GM18861 (cell line): Measurements from ENCODE around the gene ADM5.
A peak's percentile ranks its signal among the peaks of the same experiment; 100 is the strongest.

Source experiments
- ATAC-seq: cut with Tn5 transposase; IDR thresholded peaks from one replicate; pipeline ENCODE4 v1.9.1; 2021; ENCODE audit not compliant: unreplicated experiment

The ADM5 gene

DNA sequence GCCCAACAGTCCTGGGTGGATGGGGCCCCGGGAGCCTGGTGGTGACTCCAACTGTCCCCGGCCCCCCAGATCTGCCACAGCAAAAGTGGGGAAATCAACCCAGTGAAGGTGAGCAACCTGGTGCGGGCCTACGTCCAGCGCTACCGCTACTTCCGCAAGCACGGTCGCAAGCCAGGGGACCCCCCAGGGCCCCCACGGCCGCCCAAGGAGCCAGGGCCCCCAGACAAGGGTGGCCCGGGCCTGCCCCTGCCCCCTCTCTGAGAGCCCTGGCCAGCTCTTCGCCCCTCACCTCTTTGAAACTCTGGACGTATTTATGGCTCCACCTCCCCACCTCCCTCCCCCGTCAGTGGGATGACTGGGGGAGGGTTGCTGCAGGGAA is 31.3 kb upstream of the ADM5 start:
- ATAC-seq = no peak

- no peak for ATAC-seq
Measured at GRCh38 chr19:49658566-49659442, 30.6 kb upstream of the ADM5 start.

DNA sequence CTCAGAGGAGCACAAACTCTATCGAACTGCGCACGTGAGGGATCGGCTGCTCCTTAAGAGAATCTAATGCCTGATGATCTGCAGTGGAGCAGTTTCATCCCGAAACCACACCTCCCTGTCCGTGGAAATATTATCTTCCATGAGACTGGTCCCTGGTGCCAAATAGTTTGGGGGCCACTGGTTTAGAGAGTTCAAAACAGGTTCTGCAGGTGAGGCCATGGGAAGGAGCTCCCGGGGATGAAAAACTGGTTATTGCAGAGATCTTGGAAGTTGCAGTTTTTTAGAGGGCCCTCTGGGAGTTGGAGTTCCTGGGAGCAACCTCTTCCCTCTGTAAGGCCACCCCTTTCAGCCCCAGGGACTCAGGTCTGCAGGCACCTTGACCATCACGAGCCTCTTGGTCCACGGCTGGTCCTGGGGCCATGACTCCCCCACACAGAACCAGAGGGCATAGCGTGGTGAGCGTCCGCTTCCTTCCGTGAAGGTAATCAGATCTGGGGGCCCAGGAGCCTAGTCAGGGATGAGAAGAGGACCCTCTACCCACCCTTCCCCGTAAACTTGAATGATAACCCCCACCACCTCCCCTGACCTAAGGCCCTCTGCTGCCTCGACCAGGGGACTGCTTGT is 28.9 kb upstream of the ADM5 start:
- no peak for ATAC-seq

GRCh38 chr19:49662011-49662410 is 27.4 kb upstream of the ADM5 start:
- no peak for ATAC-seq

GRCh38 chr19:49663224-49663623 is 26.2 kb upstream of the ADM5 start:
- no peak for ATAC-seq

DNA sequence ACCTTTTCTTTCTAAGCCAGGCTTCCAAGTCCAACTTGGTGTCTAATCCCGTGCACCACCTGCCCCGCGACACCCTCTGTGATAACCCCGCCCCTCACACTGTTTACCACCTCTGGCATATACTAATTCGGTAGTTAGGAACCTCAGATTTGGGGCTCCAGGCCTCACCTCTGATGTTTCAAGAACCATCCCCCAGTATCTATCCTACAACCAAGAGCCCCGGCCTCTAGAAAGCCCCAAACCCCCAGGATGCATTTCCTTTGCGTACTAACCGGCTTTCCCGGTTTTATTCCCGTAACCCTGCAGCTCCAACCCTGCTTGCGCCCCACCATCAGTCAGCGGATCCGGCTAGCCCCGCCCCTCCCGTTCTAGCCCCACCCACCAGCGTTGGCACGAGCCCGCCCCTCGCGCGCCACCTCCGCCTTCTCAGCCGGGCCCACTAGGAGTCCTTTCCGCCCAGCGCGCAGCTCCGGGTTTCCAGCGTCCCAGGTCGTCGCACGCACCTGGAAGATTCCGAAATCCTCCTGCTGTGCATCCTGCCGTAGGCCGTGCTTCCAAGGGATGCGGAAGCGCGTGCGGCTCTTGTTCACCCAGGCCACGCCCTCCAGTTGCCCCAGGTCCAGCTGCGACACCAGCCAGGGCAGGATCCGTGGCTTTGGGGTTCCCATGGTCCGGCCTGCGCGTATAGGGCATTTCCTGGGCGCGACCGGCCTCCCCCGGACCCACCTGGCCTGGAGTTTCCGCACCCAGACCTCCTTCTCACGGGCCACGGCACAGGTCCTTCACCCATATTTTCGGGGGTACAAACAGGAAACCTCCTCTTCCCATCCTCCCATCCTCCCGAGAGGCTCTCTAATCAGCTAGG is 25.0 kb upstream of the ADM5 start:
- no peak for ATAC-seq

DNA sequence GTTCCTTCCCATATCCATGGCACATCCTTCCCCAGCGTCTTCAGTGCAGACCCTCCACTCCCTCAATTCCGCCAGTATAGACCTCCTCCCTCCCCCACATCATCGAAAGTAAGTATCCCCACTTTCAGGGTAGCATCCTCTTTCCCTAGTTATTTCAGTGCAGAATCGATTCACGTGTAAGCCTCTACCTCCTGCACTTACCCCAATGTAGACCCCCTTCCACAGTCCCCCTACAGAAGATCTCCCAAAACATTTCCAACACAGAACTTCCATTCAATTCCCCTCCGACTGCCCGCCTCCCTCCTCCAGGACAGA is 24.4 kb upstream of the ADM5 start:
- ATAC-seq = no peak

- ATAC-seq = peak; percentile 84
Measured at GRCh38 chr19:49665351-49666119, 23.9 kb upstream of the ADM5 start, which contains the start of the genes BCL2L12 and IRF3. BCL2L12 (plus strand) TSS chr19:49665933; CDS start chr19:49666693, 760 bp downstream. IRF3 (minus strand) TSS chr19:49665857; CDS start chr19:49664838, 1,019 bp downstream.

- ATAC-seq = no peak
Measured at GRCh38 chr19:49666120-49666444, 23.3 kb upstream of the ADM5 start.

GRCh38 chr19:49667473-49667872 is 21.9 kb upstream of the ADM5 start:
- no peak for ATAC-seq

- ATAC-seq = no peak
Measured at GRCh38 chr19:49669516-49669915, 19.9 kb upstream of the ADM5 start.

DNA sequence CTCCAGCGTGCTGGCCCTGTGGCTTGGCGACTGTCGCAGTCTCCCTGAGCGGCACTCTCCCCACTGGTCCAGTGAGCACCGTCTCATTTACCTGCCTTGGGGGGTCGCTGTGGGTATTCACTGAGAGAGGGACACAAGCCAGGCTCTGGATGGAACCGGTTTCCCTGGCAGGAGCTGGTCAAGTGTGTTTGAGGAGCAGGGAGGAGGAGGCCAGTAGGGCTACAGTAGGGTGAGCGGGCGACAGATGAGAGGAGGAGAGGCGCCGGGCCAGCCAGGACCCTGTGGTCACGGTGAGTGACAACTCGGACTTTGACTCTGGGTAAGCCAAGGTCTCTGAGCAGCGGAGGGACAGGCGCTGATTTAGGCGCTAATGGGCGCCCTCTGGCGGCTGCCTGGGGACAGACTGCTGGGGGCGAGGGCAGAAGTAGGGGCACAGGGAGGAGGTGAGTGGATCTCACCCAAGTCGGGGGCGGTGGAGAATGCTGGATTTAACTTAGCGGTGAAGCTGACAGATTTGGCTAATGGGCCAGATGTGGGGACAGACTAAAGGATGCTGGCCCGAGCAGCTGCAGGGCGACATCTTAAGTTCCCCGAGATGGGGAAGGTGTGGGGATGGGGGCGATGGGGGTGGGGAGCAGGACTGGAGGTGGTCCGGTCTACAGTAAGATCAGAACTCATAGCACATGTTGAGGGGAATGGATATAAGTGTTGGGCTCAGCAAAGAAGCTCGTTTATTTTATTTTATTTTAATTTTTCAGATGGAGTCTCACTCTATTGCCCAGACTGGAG is 17.1 kb upstream of the ADM5 start:
- ATAC-seq = no peak

GRCh38 chr19:49676136-49676783 is 13.1 kb upstream of the ADM5 start:
- ATAC-seq = no peak

- ATAC-seq = peak; percentile 55
Measured at GRCh38 chr19:49676784-49677230, 12.6 kb upstream of the ADM5 start.

GRCh38 chr19:49677231-49677900 is 12.0 kb upstream of the ADM5 start, which contains the start of gene PRMT1:
PRMT1 (plus strand) TSS chr19:49677271; CDS start chr19:49677281, 10 bp downstream.
- no peak for ATAC-seq

DNA sequence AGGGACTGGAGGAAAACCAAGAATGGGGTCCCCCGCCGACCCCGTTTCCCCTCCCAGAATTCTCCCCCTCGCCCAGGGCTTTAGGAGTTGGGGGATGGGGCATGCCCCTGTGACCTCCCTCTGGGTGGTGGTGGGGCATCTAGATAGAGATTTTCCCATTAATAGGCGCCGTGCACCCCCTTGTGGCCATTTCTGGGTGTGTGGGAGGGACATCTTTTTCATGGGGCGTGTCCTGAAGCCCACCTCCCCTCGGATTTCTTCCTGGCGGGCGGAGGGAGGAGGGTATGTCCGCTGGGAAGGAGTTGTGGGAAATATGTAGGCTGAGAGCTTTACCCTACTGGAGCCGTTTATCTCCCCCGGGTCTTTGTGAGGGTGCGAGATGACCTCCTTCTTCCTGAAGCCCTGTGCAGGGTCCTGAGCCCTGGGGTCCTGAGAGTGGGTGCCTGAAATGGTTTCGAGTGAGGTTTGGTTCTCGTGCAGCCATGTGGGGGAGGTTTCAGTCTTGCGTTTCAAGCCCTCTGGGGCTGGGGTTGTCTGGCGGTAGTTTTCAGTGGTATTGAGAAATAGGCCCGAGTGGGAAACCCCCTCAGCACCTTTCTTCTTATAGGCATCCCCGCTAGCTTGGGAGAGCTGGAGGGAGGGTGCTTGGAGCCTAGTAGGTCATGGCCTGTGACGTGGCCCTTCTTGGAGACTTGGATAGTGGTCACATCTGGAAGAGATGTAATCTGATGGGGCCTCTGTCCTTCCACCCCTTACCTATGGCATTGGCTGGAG is 11.3 kb upstream of the ADM5 start:
- no peak for ATAC-seq

DNA sequence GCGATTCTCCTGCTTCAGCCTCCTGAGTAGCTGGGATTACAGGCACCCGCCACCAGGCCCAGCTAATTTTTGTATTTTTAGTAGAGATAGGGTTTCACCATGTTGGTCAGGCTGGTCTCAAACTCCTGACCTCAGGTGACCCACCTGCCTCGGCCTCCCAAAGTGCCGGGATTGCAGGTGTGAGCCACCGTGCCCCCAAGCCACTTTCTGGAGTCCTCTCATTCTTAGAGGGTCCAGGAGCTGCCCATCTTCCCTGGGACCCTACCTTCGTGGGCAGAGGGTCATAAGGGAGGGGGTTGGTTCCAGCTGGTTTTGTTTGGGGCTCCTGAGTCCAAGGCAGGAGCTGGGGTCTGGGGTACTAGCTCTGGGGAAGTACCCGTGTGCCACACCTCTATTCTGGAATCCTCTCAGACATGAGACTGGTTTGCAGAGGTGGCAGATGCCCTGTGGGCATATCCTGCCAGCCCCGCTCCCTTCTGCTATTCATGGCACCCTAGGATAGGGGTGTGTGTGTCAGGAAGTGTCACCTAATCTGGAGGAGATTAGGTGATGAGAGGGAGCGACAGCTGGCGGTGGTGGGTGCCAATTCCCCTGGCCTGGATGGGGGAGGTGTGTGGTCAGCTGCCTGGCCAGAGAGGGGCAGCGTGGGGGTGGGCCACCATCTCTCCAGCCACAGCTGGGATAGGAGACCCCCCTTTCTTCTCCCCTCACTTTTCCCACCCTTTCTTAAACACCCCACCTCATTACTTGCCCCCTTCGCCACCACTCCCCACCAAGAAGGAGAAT is 10.2 kb upstream of the ADM5 start:
- ATAC-seq = no peak
